RWPE2 (cell line): ENCODE data around the gene SHISA9.

ENCODE experiments used
- ATAC-seq: fragments of 200-7000 bp; cut with Tn5 transposase; 3 replicates; pipeline ENCODE4 v1.9.1; 2021; ENCODE audit warnings: low read depth
- DNase-seq: peaks from one replicate; pipeline ENCODE4 v3.0.0-alpha.2; 2020; ENCODE audit warnings: low spot score
- H3K27ac ChIP-seq: fragments of 450-650 bp; 2 replicates; pipeline ENCODE4 v1.5.1; 2017; ENCODE audit warnings: mild to moderate bottlenecking; ENCODE audit not compliant: poor library complexity, severe bottlenecking
- H3K27me3 ChIP-seq: fragments of 250-450 bp; sonication (Bioruptor Pico); 2 replicates; pipeline ENCODE4 v1.5.1; 2021; ENCODE audit warnings: mild to moderate bottlenecking, moderate library complexity; ENCODE audit not compliant: insufficient read depth, poor library complexity, severe bottlenecking
- H3K36me3 ChIP-seq: fragments of 250-450 bp; sonication (Bioruptor Pico); 2 replicates; pipeline ENCODE4 v1.5.1; 2020; ENCODE audit warnings: low read depth, mild to moderate bottlenecking, moderate library complexity
- H3K4me1 ChIP-seq: fragments of 250-450 bp; sonication (Bioruptor Pico); 2 replicates; pipeline ENCODE4 v1.5.1; 2021; ENCODE audit warnings: mild to moderate bottlenecking, moderate library complexity; ENCODE audit not compliant: insufficient read depth, poor library complexity, severe bottlenecking
- H3K4me3 ChIP-seq: fragments of 250-450 bp; sonication (Bioruptor Pico); 2 replicates; pipeline ENCODE4 v1.5.1; 2021; ENCODE audit warnings: mild to moderate bottlenecking, moderate library complexity; ENCODE audit not compliant: severe bottlenecking
- H3K9me3 ChIP-seq: fragments of 250-450 bp; sonication (Bioruptor Pico); 2 replicates; pipeline ENCODE4 v1.5.1; 2021; ENCODE audit warnings: mild to moderate bottlenecking, moderate library complexity; ENCODE audit not compliant: severe bottlenecking
- TF ChIP-seq, protein P1 (sequence below): fragments of 450-650 bp; IDR thresholded peaks from one replicate; pipeline ENCODE4 v1.5.1; 2017; ENCODE audit warnings: mild to moderate bottlenecking, moderate library complexity; ENCODE audit not compliant: poor library complexity, severe bottlenecking

The SHISA9 gene

GRCh38 chr16:13138528-13138927 is 237.1 kb downstream of the SHISA9 start:
- no peaks in the 10 kb centered on the region for H3K9me3 ChIP-seq
- no peak overlapping the region for H3K4me3 ChIP-seq
- ATAC-seq (peak; percentile 62; the same call in 2 of the 3 replicates), DNase-seq (no peak)
- no peaks in the 10 kb centered on the region for H3K36me3 ChIP-seq
- H3K27me3 ChIP-seq = no peaks in the 10 kb centered on the region
- TF ChIP-seq, protein P1, sequence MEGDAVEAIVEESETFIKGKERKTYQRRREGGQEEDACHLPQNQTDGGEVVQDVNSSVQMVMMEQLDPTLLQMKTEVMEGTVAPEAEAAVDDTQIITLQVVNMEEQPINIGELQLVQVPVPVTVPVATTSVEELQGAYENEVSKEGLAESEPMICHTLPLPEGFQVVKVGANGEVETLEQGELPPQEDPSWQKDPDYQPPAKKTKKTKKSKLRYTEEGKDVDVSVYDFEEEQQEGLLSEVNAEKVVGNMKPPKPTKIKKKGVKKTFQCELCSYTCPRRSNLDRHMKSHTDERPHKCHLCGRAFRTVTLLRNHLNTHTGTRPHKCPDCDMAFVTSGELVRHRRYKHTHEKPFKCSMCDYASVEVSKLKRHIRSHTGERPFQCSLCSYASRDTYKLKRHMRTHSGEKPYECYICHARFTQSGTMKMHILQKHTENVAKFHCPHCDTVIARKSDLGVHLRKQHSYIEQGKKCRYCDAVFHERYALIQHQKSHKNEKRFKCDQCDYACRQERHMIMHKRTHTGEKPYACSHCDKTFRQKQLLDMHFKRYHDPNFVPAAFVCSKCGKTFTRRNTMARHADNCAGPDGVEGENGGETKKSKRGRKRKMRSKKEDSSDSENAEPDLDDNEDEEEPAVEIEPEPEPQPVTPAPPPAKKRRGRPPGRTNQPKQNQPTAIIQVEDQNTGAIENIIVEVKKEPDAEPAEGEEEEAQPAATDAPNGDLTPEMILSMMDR = no peak
- peaks cover 3% of the 10 kb centered on the region for H3K4me1 ChIP-seq
- peak overlapping the region; percentile 31 for H3K27ac ChIP-seq

DNA sequence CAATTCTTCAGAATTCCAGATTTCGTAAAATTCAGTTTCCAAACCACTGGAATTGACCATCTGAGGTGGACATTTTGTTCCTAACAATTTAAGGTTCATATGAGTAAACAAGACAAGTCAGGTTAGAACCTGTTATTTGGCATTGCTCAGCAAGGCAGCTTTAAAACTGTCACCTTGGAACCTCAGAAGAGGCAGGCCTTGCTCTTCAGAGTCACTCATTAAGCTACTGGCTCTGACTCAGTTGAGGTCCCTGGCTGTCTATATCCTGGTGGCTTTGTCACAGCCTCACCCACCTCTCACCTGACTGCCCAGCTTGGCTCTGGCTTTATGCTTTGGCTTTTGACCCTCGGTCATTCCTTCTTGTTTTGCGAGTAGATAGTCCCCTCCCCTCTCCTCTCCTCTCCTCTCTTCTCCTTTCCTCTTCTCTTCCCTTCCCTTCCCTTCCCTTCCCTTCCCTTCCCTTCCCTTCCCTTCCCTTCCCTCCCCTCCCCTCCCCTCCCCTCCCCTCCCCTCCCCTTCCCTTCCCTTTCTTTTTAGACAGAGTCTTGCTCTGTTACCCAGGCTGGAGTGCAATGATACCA is 238.4 kb downstream of the SHISA9 start:
- TF ChIP-seq, protein P1 = no peak
- Histone ChIP-seq H3K36me3 (no peaks in the 10 kb centered on the region), H3K4me3 (no peak overlapping the region), H3K4me1 (peaks cover 3% of the 10 kb centered on the region), H3K9me3 (no peaks in the 10 kb centered on the region), H3K27me3 (no peaks in the 10 kb centered on the region), H3K27ac (peak overlapping the region; percentile 31)
- DNase-seq = no peak
- no peak for ATAC-seq

- TF ChIP-seq, protein P1 = no peak
- Histone ChIP-seq H3K27ac (peak overlapping the region; percentile 4), H3K4me1 (peaks cover 3% of the 10 kb centered on the region), H3K4me3 (no peak overlapping the region), H3K27me3 (no peaks in the 10 kb centered on the region), H3K36me3 (no peaks in the 10 kb centered on the region), H3K9me3 (no peaks in the 10 kb centered on the region)
- DNase-seq (no peak), ATAC-seq (peak; percentile 66; the same call in 1 of the 3 replicates)
Measured at GRCh38 chr16:13143551-13143950, 242.2 kb downstream of the SHISA9 start.

GRCh38 chr16:13146829-13147228 is 245.4 kb downstream of the SHISA9 start:
- no peak for DNase-seq
- Histone ChIP-seq H3K36me3 (no peaks in the 10 kb centered on the region), H3K9me3 (no peaks in the 10 kb centered on the region), H3K27me3 (no peaks in the 10 kb centered on the region), H3K4me1 (no peaks in the 10 kb centered on the region), H3K27ac (no peak overlapping the region), H3K4me3 (no peak overlapping the region)
- TF ChIP-seq, protein P1 = no peak
- ATAC-seq = no peak

DNA sequence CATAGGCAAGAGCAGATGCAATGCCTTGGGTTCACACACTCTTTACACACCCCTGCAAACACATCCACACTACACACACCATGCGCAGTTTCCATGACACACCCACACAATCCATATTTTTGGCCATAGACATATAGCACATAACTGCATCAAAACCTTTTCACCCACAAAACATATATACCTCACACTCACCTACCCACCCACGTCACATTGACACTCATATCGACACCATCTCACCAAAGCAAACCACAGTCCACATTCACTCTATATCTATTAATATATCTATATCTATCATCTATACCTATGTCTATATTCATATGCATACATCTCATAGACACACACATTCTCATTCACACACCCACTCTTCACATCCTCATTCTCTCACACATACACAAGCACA is 246.9 kb downstream of the SHISA9 start:
- no peak for DNase-seq
- Histone ChIP-seq H3K27me3 (no peaks in the 10 kb centered on the region), H3K9me3 (no peaks in the 10 kb centered on the region), H3K4me1 (no peaks in the 10 kb centered on the region), H3K4me3 (no peak overlapping the region), H3K36me3 (no peaks in the 10 kb centered on the region), H3K27ac (no peak overlapping the region)
- TF ChIP-seq, protein P1 = no peak
- ATAC-seq = no peak
